Ectodermal cell (in vitro differentiated cells): ENCODE data around the gene FUS.

ENCODE experiments used
- H3K27ac ChIP-seq: 2 replicates; pipeline ENCODE4 v1.7.0; 2013; ENCODE audit warnings: mild to moderate bottlenecking, low read depth, low read length; ENCODE audit not compliant: insufficient read depth, poor library complexity, severe bottlenecking
- H3K27me3 ChIP-seq: 2 replicates; pipeline ENCODE4 v1.7.0; 2013; ENCODE audit warnings: mild to moderate bottlenecking, low read length; ENCODE audit not compliant: insufficient read depth, control insufficient read depth, poor library complexity, severe bottlenecking
- H3K36me3 ChIP-seq: one replicate; pipeline ENCODE4 v1.7.0; 2013; ENCODE audit warnings: low read length; ENCODE audit not compliant: control insufficient read depth, insufficient read depth
- H3K4me1 ChIP-seq: one replicate; pipeline ENCODE4 v1.7.0; 2013; ENCODE audit warnings: low read length; ENCODE audit not compliant: control insufficient read depth, insufficient read depth
- H3K4me3 ChIP-seq: 2 replicates; pipeline ENCODE4 v1.7.0; 2013; ENCODE audit warnings: low read depth, low read length, control low read depth; ENCODE audit not compliant: insufficient read depth
- H3K9me3 ChIP-seq: 2 replicates; pipeline ENCODE4 v1.7.0; 2013; ENCODE audit warnings: mild to moderate bottlenecking, low read length, moderate library complexity; ENCODE audit not compliant: control insufficient read depth
- WGBS, 2 experiments: methylation state at CpG; one replicate each; pipeline ENCODE4 v1.1.7; 2013; ENCODE audit warnings: missing lambda C conversion rate in 2 of 2; 5-methylcytosine and 5-hydroxymethylcytosine counted together

Gene FUS

GRCh38 chr16:31186176-31186575, 6.2 kb downstream of the FUS start:
- no peaks in the 10 kb centered on the region for H3K9me3 ChIP-seq
- H3K4me3 ChIP-seq = no peak overlapping the region
- no peaks in the 10 kb centered on the region for H3K27me3 ChIP-seq
- peaks cover 71% of the 10 kb centered on the region for H3K36me3 ChIP-seq
- no peak overlapping the region for H3K27ac ChIP-seq
- 97 to 98% methylated on average over 7 of the region's 7 CpGs for WGBS, 2 experiments
- H3K4me1 ChIP-seq = peaks cover 7% of the 10 kb centered on the region

GRCh38 chr16:31186930-31187807, 7.2 kb downstream of the FUS start:
- no peak overlapping the region for H3K27ac ChIP-seq
- WGBS, 2 experiments = 95 to 97% methylated on average over 10 of the region's 10 CpGs
- peaks cover 81% of the 10 kb centered on the region for H3K36me3 ChIP-seq
- H3K4me3 ChIP-seq = no peak overlapping the region
- H3K27me3 ChIP-seq = no peaks in the 10 kb centered on the region
- H3K4me1 ChIP-seq = peaks cover 6% of the 10 kb centered on the region
- H3K9me3 ChIP-seq = no peaks in the 10 kb centered on the region

DNA sequence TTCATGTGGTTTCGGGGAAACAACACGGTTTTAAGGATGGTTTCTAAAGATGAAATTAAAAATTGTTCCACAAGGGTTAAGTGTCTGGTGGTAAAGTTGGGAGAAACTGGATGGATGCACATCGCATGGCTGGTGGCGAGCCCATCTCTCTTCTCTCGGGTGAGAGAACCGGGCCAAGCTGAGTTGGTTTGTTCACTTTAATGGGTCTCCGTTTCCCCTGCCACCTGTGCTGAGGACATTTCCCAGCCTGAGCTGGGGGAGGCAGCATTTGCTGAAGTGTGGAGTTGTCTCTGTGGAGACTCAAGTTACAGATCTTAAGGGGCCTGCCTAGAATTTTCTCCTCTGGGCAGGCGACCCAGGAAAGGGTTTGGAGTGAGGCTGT, 7.9 kb downstream of the FUS start:
- Histone ChIP-seq H3K4me1 (no peaks in the 10 kb centered on the region), H3K9me3 (no peaks in the 10 kb centered on the region), H3K4me3 (no peak overlapping the region), H3K36me3 (peaks cover 85% of the 10 kb centered on the region), H3K27me3 (no peaks in the 10 kb centered on the region), H3K27ac (no peak overlapping the region)
- WGBS, 2 experiments = 96 to 97% methylated on average over 8 of the region's 8 CpGs

- WGBS, 2 experiments = 97 to 98% methylated on average over 3 of the region's 3 CpGs
- no peak overlapping the region for H3K4me3 ChIP-seq
- no peaks in the 10 kb centered on the region for H3K9me3 ChIP-seq
- H3K4me1 ChIP-seq = no peaks in the 10 kb centered on the region
- H3K27ac ChIP-seq = no peak overlapping the region
- H3K27me3 ChIP-seq = no peaks in the 10 kb centered on the region
- peaks cover 84% of the 10 kb centered on the region for H3K36me3 ChIP-seq
Observed at GRCh38 chr16:31188450-31189411, 8.8 kb downstream of the FUS start.

GRCh38 chr16:31189412-31189778, 9.5 kb downstream of the FUS start:
- Histone ChIP-seq H3K27ac (no peak overlapping the region), H3K36me3 (peaks cover 84% of the 10 kb centered on the region), H3K9me3 (no peaks in the 10 kb centered on the region), H3K4me1 (no peaks in the 10 kb centered on the region), H3K27me3 (no peaks in the 10 kb centered on the region), H3K4me3 (no peak overlapping the region)
- WGBS, 2 experiments = 98 to 99% methylated on average over 2 of the region's 2 CpGs

DNA sequence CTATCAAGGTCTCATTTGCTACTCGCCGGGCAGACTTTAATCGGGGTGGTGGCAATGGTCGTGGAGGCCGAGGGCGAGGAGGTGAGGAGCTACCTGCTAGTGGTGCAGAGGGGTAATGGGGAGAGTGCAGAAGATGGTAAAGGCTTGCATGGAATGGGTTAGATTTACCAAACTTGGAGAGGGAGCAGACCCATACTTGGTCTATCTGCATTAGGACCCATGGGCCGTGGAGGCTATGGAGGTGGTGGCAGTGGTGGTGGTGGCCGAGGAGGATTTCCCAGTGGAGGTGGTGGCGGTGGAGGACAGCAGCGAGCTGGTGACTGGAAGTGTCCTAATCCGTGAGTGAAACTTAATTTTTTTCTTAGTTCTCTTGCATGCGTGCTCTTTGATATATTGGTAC, 10.1 kb downstream of the FUS start:
- Histone ChIP-seq H3K4me1 (no peaks in the 10 kb centered on the region), H3K9me3 (no peaks in the 10 kb centered on the region), H3K4me3 (no peak overlapping the region), H3K36me3 (peaks cover 87% of the 10 kb centered on the region), H3K27me3 (no peaks in the 10 kb centered on the region), H3K27ac (no peak overlapping the region)
- WGBS, 2 experiments = 95 to 97% methylated on average over 12 of the region's 12 CpGs

GRCh38 chr16:31190818-31191444, 11.0 kb downstream of the FUS start:
- H3K27ac ChIP-seq = no peak overlapping the region
- no peaks in the 10 kb centered on the region for H3K4me1 ChIP-seq
- 96 to 97% methylated on average over 17 of the region's 17 CpGs for WGBS, 2 experiments
- H3K9me3 ChIP-seq = no peaks in the 10 kb centered on the region
- no peak overlapping the region for H3K4me3 ChIP-seq
- H3K36me3 ChIP-seq = peaks cover 83% of the 10 kb centered on the region
- no peaks in the 10 kb centered on the region for H3K27me3 ChIP-seq

GRCh38 chr16:31191697-31192428, 11.9 kb downstream of the FUS start:
- H3K9me3 ChIP-seq = no peaks in the 10 kb centered on the region
- WGBS, 2 experiments = 92 to 96% methylated on average over 5 of the region's 5 CpGs
- H3K36me3 ChIP-seq = peaks cover 78% of the 10 kb centered on the region
- no peaks in the 10 kb centered on the region for H3K4me1 ChIP-seq
- H3K27me3 ChIP-seq = no peaks in the 10 kb centered on the region
- H3K4me3 ChIP-seq = no peak overlapping the region
- H3K27ac ChIP-seq = no peak overlapping the region

- Histone ChIP-seq H3K4me3 (no peak overlapping the region), H3K36me3 (peaks cover 66% of the 10 kb centered on the region), H3K27ac (no peak overlapping the region), H3K9me3 (no peaks in the 10 kb centered on the region), H3K27me3 (no peaks in the 10 kb centered on the region), H3K4me1 (no peaks in the 10 kb centered on the region)
- WGBS, 2 experiments = 96% methylated on average over 16 of the region's 16 CpGs
Observed at GRCh38 chr16:31192856-31193642, 13.1 kb downstream of the FUS start.
